GM12891 (cell line): ENCODE data around the gene MYO1H.

Experiments
- POLR2A ChIP-seq: IDR thresholded peaks from 2 replicates; pipeline ENCODE4 v1.6.1; 2011; ENCODE audit warnings: low read depth, low read length, control low read depth
- TAF1 ChIP-seq: IDR thresholded peaks from 2 replicates; pipeline ENCODE4 v1.6.1; 2011; ENCODE audit warnings: low read depth, low read length, control low read depth

GRCh38 chr12:109495012-109495411 lies 147.3 kb downstream of the MYO1H start:
- TF ChIP-seq POLR2A, result no peak
- TF ChIP-seq TAF1, result no peak
